ENCODE measurements around the gene NPIPB9.
"Not testable (repeated sequence)": the region's sequence is repeated elsewhere in the genome, so short reads cannot be mapped to it uniquely, and the experiment has no call there.

GRCh38 chr16:28704246-28704645, 47.3 kb upstream of the NPIPB9 start:
- TF ChIP-seq, protein P1, sequence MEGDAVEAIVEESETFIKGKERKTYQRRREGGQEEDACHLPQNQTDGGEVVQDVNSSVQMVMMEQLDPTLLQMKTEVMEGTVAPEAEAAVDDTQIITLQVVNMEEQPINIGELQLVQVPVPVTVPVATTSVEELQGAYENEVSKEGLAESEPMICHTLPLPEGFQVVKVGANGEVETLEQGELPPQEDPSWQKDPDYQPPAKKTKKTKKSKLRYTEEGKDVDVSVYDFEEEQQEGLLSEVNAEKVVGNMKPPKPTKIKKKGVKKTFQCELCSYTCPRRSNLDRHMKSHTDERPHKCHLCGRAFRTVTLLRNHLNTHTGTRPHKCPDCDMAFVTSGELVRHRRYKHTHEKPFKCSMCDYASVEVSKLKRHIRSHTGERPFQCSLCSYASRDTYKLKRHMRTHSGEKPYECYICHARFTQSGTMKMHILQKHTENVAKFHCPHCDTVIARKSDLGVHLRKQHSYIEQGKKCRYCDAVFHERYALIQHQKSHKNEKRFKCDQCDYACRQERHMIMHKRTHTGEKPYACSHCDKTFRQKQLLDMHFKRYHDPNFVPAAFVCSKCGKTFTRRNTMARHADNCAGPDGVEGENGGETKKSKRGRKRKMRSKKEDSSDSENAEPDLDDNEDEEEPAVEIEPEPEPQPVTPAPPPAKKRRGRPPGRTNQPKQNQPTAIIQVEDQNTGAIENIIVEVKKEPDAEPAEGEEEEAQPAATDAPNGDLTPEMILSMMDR (IDR thresholded peaks at IDR 0.05; ENCODE audit: poor library complexity), result not testable (repeated sequence)
- not testable (repeated sequence) for TF ChIP-seq EZH2phosphoT487 (IDR thresholded peaks at IDR 0.05; ENCODE audit: low read depth, severe bottlenecking, unreplicated experiment); EZH2 (IDR thresholded peaks at IDR 0.05; ENCODE audit: borderline replicate concordance)
